Measurements from ENCODE around the gene BRSK2.

Gene BRSK2

DNA sequence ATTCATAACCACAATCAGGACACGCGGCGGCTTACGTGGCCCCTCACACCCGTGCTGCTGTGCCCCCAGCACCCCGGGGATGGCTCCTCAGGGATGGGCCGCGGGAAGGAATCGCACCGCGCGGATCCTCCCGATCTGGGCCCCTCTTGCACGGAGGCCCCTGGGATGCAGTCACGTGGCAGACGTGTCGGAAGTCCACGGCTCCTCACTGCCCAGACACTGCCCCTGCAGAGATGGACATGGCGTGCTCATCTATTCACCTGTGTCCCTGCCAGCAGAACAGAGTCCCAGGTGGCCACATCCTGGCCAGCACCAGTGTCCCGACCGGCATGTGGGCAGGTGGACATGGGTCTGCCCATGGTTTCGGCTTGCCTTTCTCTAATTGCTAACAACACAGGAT, 84.1 kb downstream of the BRSK2 start:
- TF ChIP-seq, protein P1, sequence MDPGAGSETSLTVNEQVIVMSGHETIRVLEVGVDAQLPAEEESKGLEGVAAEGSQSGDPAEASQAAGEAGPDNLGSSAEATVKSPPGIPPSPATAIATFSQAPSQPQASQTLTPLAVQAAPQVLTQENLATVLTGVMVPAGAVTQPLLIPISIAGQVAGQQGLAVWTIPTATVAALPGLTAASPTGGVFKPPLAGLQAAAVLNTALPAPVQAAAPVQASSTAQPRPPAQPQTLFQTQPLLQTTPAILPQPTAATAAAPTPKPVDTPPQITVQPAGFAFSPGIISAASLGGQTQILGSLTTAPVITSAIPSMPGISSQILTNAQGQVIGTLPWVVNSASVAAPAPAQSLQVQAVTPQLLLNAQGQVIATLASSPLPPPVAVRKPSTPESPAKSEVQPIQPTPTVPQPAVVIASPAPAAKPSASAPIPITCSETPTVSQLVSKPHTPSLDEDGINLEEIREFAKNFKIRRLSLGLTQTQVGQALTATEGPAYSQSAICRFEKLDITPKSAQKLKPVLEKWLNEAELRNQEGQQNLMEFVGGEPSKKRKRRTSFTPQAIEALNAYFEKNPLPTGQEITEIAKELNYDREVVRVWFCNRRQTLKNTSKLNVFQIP (CRISPR knock-in tag; IDR thresholded peaks at IDR 0.05; ENCODE audit: borderline replicate concordance, low read depth), result no peak
- TF ChIP-seq RARB (CRISPR knock-in tag; IDR thresholded peaks at IDR 0.05) (no peak), ZNF565 (CRISPR knock-in tag; conservative IDR thresholded peaks at IDR 0.05; ENCODE audit: low read depth) (no peak), TCF4 (CRISPR knock-in tag; IDR thresholded peaks at IDR 0.05; ENCODE audit: borderline replicate concordance) (no peak), ZNF70 (CRISPR knock-in tag; IDR thresholded peaks at IDR 0.05) (no peak), BACH2 (CRISPR knock-in tag; IDR thresholded peaks at IDR 0.05; ENCODE audit: borderline replicate concordance) (no peak), ISL1 (CRISPR knock-in tag; IDR thresholded peaks at IDR 0.05) (no peak), SNAI2 (CRISPR knock-in tag; IDR thresholded peaks at IDR 0.05) (no peak)
- TF ChIP-seq, protein P2, sequence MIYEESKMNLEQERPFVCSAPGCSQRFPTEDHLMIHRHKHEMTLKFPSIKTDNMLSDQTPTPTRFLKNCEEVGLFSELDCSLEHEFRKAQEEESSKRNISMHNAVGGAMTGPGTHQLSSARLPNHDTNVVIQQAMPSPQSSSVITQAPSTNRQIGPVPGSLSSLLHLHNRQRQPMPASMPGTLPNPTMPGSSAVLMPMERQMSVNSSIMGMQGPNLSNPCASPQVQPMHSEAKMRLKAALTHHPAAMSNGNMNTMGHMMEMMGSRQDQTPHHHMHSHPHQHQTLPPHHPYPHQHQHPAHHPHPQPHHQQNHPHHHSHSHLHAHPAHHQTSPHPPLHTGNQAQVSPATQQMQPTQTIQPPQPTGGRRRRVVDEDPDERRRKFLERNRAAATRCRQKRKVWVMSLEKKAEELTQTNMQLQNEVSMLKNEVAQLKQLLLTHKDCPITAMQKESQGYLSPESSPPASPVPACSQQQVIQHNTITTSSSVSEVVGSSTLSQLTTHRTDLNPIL (CRISPR knock-in tag; IDR thresholded peaks at IDR 0.05; ENCODE audit: low read depth), result no peak
- TF ChIP-seq, protein P3, sequence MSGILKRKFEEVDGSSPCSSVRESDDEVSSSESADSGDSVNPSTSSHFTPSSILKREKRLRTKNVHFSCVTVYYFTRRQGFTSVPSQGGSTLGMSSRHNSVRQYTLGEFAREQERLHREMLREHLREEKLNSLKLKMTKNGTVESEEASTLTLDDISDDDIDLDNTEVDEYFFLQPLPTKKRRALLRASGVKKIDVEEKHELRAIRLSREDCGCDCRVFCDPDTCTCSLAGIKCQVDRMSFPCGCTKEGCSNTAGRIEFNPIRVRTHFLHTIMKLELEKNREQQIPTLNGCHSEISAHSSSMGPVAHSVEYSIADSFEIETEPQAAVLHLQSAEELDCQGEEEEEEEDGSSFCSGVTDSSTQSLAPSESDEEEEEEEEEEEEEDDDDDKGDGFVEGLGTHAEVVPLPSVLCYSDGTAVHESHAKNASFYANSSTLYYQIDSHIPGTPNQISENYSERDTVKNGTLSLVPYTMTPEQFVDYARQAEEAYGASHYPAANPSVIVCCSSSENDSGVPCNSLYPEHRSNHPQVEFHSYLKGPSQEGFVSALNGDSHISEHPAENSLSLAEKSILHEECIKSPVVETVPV (CRISPR knock-in tag; IDR thresholded peaks at IDR 0.05), result no peak
- no peak for ATAC-seq

DNA sequence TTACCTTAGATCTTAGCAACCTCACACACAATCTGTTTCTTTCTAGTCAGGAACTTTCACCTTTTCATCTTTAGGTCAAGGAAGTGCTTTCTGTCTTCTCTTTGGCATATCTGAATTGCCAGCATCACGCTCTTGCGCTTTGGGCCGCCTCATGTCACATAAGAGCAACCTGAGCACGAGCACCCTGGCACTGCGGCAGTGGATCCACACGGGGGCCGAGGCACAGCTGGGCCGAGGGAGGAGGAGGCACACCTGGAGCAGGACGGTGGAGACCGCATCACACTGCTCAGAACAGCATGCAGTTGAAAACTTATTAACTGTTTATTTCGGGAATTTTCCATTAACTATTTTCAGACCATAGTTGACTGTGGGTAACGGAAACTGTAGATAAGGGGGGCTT, 86.1 kb downstream of the BRSK2 start:
- TF ChIP-seq RARB (CRISPR knock-in tag; IDR thresholded peaks at IDR 0.05), result no peak
- no peak for TF ChIP-seq ARNTL (CRISPR knock-in tag; IDR thresholded peaks at IDR 0.05; ENCODE audit: borderline replicate concordance, low read depth)
- TF ChIP-seq GLIS3 (CRISPR knock-in tag; IDR thresholded peaks at IDR 0.05), result no peak
- no peak for TF ChIP-seq PPARA (CRISPR knock-in tag; IDR thresholded peaks at IDR 0.05; ENCODE audit: borderline replicate concordance)
- TF ChIP-seq, protein P1 (CRISPR knock-in tag; IDR thresholded peaks at IDR 0.05; ENCODE audit: borderline replicate concordance, low read depth), result no peak
- no peak for TF ChIP-seq TCF4 (CRISPR knock-in tag; IDR thresholded peaks at IDR 0.05; ENCODE audit: borderline replicate concordance)
- no peak for TF ChIP-seq ZC3H10 (CRISPR knock-in tag; IDR thresholded peaks at IDR 0.05)
- TF ChIP-seq ISL1 (CRISPR knock-in tag; IDR thresholded peaks at IDR 0.05), result no peak
- TF ChIP-seq BACH2 (CRISPR knock-in tag; IDR thresholded peaks at IDR 0.05; ENCODE audit: borderline replicate concordance), result no peak
- TF ChIP-seq, protein P4, sequence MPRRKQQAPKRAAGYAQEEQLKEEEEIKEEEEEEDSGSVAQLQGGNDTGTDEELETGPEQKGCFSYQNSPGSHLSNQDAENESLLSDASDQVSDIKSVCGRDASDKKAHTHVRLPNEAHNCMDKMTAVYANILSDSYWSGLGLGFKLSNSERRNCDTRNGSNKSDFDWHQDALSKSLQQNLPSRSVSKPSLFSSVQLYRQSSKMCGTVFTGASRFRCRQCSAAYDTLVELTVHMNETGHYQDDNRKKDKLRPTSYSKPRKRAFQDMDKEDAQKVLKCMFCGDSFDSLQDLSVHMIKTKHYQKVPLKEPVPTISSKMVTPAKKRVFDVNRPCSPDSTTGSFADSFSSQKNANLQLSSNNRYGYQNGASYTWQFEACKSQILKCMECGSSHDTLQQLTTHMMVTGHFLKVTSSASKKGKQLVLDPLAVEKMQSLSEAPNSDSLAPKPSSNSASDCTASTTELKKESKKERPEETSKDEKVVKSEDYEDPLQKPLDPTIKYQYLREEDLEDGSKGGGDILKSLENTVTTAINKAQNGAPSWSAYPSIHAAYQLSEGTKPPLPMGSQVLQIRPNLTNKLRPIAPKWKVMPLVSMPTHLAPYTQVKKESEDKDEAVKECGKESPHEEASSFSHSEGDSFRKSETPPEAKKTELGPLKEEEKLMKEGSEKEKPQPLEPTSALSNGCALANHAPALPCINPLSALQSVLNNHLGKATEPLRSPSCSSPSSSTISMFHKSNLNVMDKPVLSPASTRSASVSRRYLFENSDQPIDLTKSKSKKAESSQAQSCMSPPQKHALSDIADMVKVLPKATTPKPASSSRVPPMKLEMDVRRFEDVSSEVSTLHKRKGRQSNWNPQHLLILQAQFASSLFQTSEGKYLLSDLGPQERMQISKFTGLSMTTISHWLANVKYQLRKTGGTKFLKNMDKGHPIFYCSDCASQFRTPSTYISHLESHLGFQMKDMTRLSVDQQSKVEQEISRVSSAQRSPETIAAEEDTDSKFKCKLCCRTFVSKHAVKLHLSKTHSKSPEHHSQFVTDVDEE (CRISPR knock-in tag; IDR thresholded peaks at IDR 0.05), result no peak
- TF ChIP-seq, protein P3 (CRISPR knock-in tag; IDR thresholded peaks at IDR 0.05), result no peak
- TF ChIP-seq ESRRG (CRISPR knock-in tag; IDR thresholded peaks at IDR 0.05), result no peak
- no peak for TF ChIP-seq OSR1 (CRISPR knock-in tag; IDR thresholded peaks at IDR 0.05)
- no peak for TF ChIP-seq TOX (CRISPR knock-in tag; IDR thresholded peaks at IDR 0.05; ENCODE audit: borderline replicate concordance)
- TF ChIP-seq, protein P5, sequence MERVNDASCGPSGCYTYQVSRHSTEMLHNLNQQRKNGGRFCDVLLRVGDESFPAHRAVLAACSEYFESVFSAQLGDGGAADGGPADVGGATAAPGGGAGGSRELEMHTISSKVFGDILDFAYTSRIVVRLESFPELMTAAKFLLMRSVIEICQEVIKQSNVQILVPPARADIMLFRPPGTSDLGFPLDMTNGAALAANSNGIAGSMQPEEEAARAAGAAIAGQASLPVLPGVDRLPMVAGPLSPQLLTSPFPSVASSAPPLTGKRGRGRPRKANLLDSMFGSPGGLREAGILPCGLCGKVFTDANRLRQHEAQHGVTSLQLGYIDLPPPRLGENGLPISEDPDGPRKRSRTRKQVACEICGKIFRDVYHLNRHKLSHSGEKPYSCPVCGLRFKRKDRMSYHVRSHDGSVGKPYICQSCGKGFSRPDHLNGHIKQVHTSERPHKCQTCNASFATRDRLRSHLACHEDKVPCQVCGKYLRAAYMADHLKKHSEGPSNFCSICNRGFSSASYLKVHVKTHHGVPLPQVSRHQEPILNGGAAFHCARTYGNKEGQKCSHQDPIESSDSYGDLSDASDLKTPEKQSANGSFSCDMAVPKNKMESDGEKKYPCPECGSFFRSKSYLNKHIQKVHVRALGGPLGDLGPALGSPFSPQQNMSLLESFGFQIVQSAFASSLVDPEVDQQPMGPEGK (CRISPR knock-in tag; IDR thresholded peaks at IDR 0.05; ENCODE audit: borderline replicate concordance), result no peak
- TF ChIP-seq, protein P2 (CRISPR knock-in tag; IDR thresholded peaks at IDR 0.05; ENCODE audit: low read depth), result no peak
- no peak for TF ChIP-seq SNAI2 (CRISPR knock-in tag; IDR thresholded peaks at IDR 0.05)
- TF ChIP-seq ZNF8 (CRISPR knock-in tag; IDR thresholded peaks at IDR 0.05), result no peak
- no peak for TF ChIP-seq ZNF70 (CRISPR knock-in tag; IDR thresholded peaks at IDR 0.05)
- no peak for TF ChIP-seq ZFP30 (CRISPR knock-in tag; IDR thresholded peaks at IDR 0.05)
- ATAC-seq, result no peak

All from SK-N-SH treated with all-trans-retinoic acid at 6 μM for 48 hours (cell line).